ENCODE measurements around the gene IFI27. TPM values are rescaled to one million over a fixed set of nuclear protein-coding genes. Genes with fewer than 3 reads are reported as not detected.

Gene IFI27
- total RNA-seq, 1 experiment from 2014 or later, result 2.3 TPM

DNA sequence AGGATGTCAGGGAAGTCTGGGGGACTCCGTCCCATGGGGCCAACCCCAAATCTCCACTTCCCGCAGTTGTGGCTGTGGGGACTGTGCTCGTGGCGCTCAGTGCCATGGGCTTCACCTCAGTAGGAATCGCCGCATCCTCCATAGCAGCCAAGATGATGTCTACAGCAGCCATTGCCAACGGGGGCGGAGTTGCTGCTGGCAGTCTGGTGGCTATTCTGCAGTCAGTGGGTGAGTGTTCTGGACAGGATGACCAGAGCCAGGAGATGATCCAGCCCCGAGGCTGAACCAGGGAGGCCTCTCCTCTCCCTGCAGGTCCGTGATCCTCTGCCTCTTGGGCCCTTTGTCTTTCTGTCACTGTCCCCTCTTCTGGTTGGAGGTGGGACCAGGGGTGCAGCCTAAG lies 8.8 kb upstream of the IFI27 start:
- no peak overlapping the region for H3K4me3 ChIP-seq (ENCODE audit: low read depth in 2 of 2, low read length in 2 of 2)
- H3K9me3 ChIP-seq (ENCODE audit: control insufficient read depth, insufficient read depth, low read depth, low read length), result no peaks in the 10 kb centered on the region
- intact Hi-C loops (cut with micrococcal nuclease; ENCODE audit: unreplicated experiment) (no loop called here), in situ Hi-C loops (cut with HindIII; ENCODE audit: low pct_unique_long_range_greater_than_20kb, low sequenced_read_pairs) (no loop called here)
- DNase-seq (ENCODE audit: low read depth, low spot score) (no peak), ATAC-seq (no peak)
- ChIA-PET POLR2A (no interaction called here), CTCF (no interaction called here)
- H3K27ac ChIP-seq (ENCODE audit: low read length), result no peak overlapping the region
- TF ChIP-seq POLR2AphosphoS5 (IDR thresholded peaks at IDR 0.05; ENCODE audit: low read depth, low read length) (no peak), TCF7L2 (IDR thresholded peaks at IDR 0.05; ENCODE audit: low read depth, low read length) (no peak), SIN3A (IDR thresholded peaks at IDR 0.05; ENCODE audit: borderline replicate concordance, insufficient read depth, low read depth, low read length) (no peak)
- TF ChIP-seq, protein P1, sequence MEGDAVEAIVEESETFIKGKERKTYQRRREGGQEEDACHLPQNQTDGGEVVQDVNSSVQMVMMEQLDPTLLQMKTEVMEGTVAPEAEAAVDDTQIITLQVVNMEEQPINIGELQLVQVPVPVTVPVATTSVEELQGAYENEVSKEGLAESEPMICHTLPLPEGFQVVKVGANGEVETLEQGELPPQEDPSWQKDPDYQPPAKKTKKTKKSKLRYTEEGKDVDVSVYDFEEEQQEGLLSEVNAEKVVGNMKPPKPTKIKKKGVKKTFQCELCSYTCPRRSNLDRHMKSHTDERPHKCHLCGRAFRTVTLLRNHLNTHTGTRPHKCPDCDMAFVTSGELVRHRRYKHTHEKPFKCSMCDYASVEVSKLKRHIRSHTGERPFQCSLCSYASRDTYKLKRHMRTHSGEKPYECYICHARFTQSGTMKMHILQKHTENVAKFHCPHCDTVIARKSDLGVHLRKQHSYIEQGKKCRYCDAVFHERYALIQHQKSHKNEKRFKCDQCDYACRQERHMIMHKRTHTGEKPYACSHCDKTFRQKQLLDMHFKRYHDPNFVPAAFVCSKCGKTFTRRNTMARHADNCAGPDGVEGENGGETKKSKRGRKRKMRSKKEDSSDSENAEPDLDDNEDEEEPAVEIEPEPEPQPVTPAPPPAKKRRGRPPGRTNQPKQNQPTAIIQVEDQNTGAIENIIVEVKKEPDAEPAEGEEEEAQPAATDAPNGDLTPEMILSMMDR (IDR thresholded peaks at IDR 0.05), result no peak
- no peaks in the 10 kb centered on the region for H3K36me3 ChIP-seq (ENCODE audit: control insufficient read depth, insufficient read depth, low read length)
- no TSS peak for BruUV-seq (replicated peaks)
- H3K4me1 ChIP-seq (ENCODE audit: control insufficient read depth, insufficient read depth, low read length), result no peaks in the 10 kb centered on the region
- no peaks in the 10 kb centered on the region for H3K27me3 ChIP-seq (ENCODE audit: control insufficient read depth, insufficient read depth, low read length)

DNA sequence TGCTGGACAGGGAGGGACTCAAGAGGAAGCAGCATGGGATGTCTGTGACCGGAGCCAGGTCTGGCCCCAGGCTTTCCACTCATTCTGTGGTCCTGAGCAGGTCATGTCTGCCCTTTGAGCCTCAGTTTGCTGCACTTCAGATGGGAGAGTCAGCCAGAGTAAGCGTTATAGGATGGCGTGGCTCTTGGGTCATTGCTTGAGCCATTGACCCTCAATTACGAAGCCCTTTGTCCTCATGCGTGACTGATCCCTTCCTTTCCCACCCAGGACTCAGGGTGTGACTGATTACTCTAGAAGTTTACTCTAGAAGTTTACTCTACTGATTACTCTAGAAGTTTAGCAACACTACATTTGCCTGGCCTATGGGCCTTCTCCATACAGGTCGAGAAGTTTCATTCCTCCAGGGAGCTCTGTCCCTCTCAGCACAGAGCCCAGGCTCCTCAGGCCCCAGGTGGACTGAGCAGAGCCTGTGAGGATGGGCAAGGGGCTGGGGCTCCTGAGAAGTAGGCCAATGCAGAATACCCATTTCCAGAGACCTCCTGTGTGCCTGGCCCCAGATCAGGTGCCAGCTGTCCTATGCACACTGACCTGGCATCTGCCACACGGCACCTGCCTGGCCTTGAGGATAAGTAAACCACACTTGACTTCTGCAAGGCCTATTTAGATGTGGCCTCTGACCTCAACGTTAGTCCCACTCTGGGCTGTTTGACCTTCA lies 7.6 kb upstream of the IFI27 start:
- TF ChIP-seq, protein P2, sequence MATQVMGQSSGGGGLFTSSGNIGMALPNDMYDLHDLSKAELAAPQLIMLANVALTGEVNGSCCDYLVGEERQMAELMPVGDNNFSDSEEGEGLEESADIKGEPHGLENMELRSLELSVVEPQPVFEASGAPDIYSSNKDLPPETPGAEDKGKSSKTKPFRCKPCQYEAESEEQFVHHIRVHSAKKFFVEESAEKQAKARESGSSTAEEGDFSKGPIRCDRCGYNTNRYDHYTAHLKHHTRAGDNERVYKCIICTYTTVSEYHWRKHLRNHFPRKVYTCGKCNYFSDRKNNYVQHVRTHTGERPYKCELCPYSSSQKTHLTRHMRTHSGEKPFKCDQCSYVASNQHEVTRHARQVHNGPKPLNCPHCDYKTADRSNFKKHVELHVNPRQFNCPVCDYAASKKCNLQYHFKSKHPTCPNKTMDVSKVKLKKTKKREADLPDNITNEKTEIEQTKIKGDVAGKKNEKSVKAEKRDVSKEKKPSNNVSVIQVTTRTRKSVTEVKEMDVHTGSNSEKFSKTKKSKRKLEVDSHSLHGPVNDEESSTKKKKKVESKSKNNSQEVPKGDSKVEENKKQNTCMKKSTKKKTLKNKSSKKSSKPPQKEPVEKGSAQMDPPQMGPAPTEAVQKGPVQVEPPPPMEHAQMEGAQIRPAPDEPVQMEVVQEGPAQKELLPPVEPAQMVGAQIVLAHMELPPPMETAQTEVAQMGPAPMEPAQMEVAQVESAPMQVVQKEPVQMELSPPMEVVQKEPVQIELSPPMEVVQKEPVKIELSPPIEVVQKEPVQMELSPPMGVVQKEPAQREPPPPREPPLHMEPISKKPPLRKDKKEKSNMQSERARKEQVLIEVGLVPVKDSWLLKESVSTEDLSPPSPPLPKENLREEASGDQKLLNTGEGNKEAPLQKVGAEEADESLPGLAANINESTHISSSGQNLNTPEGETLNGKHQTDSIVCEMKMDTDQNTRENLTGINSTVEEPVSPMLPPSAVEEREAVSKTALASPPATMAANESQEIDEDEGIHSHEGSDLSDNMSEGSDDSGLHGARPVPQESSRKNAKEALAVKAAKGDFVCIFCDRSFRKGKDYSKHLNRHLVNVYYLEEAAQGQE (IDR thresholded peaks at IDR 0.05; ENCODE audit: insufficient read depth in 1 of 2, low read depth in 2 of 2, low read length in 1 of 2), result no peak
- TF ChIP-seq, protein P1 (IDR thresholded peaks at IDR 0.05), result no peak
- TF ChIP-seq TCF7L2 (IDR thresholded peaks at IDR 0.05; ENCODE audit: low read depth, low read length) (no peak), POLR2AphosphoS5 (IDR thresholded peaks at IDR 0.05; ENCODE audit: low read depth, low read length) (no peak), SIN3A (IDR thresholded peaks at IDR 0.05; ENCODE audit: borderline replicate concordance, insufficient read depth, low read depth, low read length) (no peak)
- H3K9me3 ChIP-seq (ENCODE audit: control insufficient read depth, insufficient read depth, low read depth, low read length), result no peaks in the 10 kb centered on the region
- intact Hi-C loops (cut with micrococcal nuclease; ENCODE audit: unreplicated experiment) (no loop called here), in situ Hi-C loops (cut with HindIII; ENCODE audit: low pct_unique_long_range_greater_than_20kb, low sequenced_read_pairs) (no loop called here)
- no peak overlapping the region for H3K4me3 ChIP-seq (ENCODE audit: low read depth in 2 of 2, low read length in 2 of 2)
- CTCF ChIA-PET, result no interaction called here
- BruUV-seq (replicated peaks), result no TSS peak
- H3K27ac ChIP-seq (ENCODE audit: low read length), result no peak overlapping the region
- H3K27me3 ChIP-seq (ENCODE audit: control insufficient read depth, insufficient read depth, low read length), result no peaks in the 10 kb centered on the region
- ATAC-seq (no peak), DNase-seq (ENCODE audit: low read depth, low spot score) (no peak)
- no peaks in the 10 kb centered on the region for H3K4me1 ChIP-seq (ENCODE audit: control insufficient read depth, insufficient read depth, low read length)
- POLR2A ChIA-PET, result no interaction called here
- H3K36me3 ChIP-seq (ENCODE audit: control insufficient read depth, insufficient read depth, low read length), result no peaks in the 10 kb centered on the region

Data from Panc1 (cell line).